Limb (tissue), 2 donors: ENCODE results near the gene TMEM132D.

Experiments used
- DNase-seq, 2 donors: peaks; one replicate each; pipeline ENCODE4 v3.0.0-alpha.2; 2016; ENCODE audit errors: extremely low spot score in 2 of 2

The TMEM132D gene

DNA sequence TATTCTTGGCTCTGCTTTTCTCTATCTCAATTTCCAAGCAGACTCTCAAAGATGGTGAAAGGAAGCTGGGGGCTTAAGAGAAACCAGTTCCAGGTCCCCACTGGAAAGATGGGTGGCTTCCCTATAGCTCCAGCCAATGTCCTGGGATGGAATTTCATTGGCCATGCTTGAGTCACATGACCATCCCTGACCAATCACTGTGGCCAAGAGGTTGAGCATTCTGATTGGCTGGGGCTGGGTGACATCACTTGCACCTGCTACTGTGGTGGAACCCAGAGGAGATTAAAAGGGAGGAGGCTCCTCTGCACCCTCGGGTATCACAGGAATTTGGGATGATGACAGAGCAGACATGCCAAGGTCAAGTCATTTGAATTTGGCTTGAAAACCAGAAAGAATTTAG, 436.5 kb downstream of the TMEM132D start:
- DNase-seq = no peak

DNA sequence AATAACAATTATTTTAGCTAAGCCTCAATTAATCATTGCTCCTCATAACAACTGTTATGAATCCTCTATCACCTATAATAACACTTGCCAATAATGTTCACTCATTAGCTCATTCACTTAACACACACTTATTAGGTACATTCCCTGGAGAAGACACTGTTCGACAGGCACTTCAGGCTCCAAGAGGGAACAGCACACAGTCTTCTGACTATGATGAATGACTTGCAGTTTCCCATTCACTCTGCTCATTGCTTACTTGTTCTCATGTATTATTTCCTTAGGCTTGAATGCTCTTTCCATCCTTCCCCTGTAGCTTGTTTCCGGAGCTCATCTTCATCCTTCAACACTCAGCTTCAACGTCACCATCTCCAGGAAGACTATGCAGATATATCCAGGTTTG, 437.3 kb downstream of the TMEM132D start:
- no peak for DNase-seq

DNA sequence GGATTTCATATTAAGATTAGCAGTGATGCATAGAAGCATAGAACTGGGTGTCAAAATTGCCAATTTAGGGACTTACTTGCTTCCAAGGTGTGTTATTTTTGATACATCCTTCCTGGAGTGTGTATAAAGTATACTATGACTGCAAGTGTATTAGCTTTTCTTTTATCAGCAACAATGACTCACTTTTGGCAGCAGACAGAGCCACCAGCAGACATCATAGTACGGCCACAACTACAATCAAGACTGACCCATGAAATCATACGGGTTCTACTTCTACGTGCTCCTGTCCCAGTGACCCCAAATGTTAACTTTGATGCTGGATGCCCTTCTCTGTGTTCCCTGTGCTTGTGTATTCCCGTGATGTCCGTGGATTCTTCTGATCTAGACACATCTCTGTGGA, 443.9 kb downstream of the TMEM132D start:
- no peak for DNase-seq

DNA sequence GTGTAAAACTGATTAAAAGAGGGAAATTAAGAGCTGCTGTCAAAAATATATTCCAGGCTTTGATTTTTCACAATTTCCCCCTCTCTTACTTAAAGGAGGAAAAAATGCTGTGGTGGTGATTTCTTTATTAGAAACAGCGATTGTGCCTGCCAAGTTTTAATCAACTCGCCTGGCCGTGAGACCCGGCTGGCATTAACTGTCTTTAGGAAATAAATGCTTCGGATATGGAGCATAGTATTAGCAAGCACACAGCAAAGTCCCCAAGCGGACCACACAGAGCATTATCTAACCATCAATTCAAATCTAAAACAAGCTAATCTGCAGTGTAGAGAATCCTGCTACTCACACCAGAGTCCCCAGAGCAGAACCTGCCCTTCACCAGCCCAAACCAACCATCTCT, 457.1 kb downstream of the TMEM132D start:
- no peak for DNase-seq

DNA sequence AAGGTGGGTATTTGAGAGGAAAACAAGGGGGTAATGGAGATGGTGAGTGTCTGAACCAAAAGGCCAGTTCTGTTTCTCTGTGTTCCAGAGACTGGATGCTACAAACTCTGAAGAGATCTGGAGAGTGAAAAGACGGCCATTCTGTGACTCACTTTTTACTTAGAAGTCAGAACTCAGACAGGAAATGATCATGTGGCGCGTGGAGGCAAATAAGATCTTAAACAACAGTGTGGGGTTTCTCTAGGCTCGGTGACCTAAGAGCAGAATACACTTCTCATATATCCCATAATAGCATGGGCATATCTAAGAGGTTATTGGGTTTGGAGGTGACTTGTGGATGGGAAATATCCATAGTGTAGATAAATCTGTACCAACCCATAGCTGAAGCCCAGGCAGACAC, 463.5 kb downstream of the TMEM132D start:
- DNase-seq = no peak

DNA sequence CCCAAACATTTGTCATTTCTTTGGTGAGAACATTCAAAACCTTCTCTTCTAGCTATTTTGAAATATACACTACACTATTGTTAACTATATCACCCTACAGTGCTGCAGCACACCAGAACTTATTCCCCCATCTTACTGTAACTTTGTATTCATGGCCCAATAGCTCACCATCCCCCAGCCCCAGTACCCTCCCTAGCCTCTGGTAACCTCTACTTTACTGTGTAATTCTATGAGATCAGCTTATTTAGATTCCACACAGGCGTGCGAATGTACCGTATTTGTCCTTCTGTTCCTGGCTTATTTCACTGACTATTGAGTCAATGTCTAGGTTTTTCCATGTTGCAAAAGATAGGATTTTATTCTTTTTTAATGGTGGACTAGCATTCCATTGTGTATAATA, 469.0 kb downstream of the TMEM132D start:
- DNase-seq = no peak

DNA sequence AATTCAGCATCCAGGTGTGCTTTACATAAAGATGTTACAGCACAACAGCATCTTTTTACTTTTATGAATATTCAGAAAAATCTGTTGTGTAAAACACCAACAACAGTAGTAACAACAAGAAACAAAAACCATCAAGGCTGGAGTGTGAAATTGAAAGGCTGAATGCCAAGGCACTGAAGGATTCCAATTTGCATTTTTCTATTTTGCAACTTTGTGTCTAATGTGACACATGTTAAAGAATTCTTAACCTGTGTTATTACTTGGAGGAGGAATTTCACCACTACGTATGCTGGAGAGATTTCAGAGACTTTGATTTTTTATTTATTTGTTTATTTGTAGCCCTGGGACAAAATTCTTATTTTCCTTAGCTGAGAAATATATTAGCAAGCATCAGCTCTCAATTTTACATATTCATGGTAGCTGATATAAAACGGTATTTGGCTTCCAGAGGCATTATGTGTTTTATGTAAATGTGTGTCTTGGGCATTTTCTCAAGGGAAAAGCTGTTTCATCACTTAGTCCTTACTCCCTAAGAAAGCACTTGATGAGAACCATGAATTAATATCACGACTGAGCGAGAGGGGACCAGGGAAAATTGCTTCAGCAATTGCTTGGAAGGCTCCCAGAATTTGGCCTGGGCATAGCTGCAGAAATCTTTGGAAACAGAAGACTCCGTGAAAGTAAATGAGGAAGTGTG, 475.4 kb downstream of the TMEM132D start:
- no peak for DNase-seq

DNA sequence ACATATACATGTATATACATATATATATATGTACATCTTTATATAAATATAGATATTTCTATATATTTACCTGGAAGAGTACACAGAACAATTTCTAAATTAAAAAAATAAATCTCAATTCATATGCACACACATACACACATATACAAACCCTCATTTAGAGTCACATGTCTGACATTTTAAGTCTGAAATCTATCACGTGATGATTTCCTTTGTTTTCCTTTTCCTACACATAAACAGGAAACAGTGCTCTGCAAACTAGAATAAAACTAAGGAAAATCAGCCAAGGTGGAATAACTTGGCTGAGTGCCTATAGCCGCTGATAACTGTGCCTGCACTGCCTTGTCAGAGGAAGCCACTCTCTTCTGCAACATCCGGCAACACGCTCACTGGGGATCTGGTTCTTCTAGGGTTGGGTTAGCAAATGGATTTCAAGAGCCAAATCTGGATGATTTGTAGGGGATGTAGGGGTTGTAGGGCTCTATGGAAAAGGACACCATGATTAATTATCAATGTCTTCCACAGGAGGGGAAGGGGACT, 480.7 kb downstream of the TMEM132D start:
- no peak for DNase-seq

DNA sequence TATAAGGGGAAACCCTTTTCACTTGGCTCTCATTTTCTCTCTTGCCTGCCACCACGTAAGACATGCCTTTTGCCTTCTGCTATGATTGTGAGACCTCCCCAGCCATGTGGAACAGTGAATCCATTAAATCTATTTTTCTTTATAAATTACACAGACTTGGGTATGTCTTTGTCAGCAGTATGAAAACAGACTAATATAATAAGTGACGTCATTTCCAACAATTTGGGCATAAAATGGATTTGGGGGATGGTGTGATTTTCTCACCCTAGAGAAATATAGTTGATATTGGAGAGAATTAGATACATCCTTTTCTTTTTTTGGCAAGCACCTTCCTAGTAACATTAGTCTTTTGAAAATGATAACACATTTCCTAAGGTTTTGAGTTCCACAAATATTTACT, 490.5 kb downstream of the TMEM132D start:
- no peak for DNase-seq

DNA sequence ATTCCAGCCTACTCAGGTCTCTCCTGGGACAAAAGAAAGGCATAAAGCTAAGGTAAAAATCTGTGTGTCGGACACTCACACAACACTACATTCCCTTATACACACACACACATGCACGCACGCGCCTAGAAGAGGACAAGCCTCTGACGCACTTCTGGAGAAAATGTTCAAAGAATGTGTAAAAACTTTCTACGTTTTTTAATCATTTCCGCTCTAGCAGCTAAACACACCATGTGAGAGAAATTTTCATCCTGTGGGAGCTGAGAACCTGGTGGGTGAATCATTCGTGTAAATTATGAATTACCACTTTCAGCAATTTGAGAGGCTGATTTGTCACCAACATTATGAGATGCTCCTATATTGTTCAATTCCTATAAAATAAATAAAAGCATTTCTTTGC, 494.5 kb downstream of the TMEM132D start:
- DNase-seq = no peak

DNA sequence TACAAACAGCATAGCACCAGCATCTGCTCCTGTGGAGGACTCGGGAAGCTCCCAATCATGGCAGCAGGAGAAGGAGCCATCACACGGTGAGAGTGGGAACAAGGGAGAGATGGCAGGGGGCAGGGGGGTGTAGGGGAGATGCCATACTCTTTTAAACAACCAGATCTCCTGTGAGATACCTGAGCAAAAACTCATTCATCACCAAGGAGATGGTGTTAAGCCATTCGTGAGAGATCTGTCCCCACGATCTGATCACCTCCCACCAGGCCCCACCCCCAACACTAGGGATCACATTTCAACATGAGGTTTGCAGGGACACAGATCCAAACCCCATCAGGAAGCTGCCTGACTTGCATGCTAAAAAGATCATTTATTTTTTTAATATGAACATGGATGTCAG, 499.3 kb downstream of the TMEM132D start:
- no peak for DNase-seq

DNA sequence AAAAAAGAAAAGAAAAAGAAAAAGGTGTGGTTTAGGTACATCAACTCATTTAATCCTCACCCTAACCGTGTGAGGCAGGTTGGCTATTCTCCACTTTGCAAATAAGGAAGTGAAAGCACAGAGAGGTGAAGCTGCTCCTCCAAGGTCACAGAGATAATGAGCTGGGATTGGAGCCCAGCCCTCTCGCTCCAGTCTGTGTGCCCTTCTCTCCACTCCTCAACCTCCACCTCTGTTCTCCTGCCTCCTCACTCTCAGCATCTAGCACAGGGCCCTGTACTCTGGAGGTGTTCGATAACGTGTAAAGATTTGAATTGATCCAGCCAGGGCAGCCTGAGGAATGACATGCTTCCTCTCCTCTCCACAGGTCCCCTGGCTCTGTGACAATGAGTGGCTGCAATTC, 502.3 kb downstream of the TMEM132D start:
- no peak for DNase-seq

DNA sequence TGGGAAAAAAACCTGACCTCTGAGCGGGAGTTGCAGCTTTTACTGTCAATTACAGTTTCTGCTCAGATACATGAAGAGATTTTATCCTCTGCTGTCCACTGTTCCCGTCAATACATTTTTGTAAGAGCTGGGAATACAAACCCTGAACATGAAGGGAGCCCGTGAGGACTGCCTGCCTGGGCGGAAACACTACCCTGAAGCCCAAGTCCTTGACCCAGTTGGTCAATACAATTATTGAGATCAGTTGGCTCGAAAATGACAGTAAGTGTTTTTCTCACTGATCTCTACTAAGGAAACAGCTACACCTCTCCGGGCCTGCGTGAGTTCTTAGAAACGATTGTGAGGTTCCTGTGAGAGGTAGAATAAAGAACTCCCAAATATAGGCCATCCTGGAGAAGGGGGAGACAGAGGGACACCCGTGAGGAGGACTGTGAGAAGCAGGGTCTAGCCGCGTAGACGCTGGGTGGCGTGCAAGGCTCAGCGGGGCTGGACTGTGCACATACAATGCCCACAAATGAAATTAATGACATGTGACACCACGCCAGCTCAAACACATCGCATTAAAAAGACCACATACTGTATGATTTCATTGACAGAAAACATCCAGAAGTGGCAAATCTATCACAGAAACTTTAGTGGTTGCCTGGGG, 509.5 kb downstream of the TMEM132D start:
- no peak for DNase-seq

DNA sequence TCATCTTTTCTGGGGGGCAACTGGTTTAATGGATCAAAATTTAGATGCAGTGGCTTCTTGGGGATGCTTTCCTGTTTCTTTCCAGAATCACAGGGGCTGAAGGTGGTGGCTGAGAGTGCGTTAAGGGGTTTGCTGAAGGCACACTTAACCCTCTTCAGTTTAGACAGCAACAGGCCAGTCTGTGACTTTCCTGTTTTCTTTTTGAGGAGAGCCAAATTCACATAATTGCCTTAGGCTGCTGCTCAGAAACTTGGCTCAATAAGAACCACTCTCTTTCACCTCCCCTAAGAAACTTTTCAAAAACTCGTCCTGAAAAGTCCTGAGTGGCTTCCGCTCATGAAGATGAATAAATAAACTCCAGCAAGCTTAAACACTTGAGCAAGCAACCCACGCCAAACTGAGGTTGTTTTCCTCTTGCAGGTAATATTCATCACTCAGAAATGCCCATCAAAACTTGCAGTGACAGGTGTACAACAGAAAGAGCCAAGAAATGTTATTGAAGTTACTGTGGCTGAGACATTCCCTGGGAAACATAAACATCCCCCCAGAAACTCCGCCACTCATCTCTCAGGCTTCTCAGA, 510.4 kb downstream of the TMEM132D start:
- no peak for DNase-seq

DNA sequence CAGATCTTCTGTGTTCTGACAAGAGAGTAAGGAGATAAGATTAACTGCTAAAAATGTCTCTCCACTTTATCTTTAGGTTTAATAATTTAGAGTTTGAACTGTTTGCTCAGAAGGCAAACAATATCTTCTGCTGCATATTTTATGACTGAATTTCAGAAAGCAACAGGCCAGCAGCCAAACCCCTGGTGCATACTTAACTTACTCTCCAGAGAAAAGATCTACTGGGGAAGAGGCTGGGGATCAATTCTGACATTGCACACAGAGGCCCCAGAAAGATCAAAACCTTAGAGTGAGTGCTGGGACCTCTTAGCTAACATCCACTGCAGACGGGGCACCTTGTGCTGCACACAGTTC, 518.2 kb downstream of the TMEM132D start:
- DNase-seq = no peak

DNA sequence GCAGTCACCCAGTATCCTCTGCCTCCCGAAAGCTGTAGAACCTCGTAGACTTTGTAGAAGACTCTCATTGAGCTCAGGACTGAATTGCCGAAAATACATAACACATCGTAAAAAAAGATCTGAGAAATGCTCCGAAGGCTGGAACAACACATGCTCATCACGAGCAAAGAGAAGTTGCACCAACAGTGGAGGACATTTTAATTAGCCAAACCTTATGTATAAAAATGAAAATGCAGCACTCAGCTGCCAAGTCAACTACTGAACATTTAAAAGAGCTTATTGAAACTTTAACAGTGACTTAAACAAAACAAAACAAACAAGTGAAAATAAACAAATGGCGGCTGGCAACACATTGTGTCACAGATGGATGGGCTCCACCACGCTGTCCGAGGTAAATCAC, 519.9 kb downstream of the TMEM132D start:
- DNase-seq = no peak

DNA sequence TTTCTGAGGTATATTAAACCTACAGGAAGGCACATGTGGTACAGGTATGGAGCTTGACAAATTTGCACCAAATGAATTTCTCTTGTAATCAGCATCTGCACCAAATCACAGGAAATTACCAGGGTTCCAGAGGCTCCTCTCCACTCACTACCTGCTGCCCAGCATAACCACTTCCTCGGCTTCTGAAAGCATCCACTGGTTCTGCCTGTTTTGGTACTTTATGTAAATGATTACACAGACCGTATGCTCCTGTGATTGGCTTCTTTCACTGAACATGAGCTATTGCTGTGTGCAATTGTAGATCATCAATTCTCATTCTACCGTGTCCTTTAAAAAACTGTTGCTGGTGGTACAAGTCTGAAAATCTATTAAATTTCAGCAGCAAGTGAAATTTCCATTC, 522.1 kb downstream of the TMEM132D start:
- DNase-seq = no peak

DNA sequence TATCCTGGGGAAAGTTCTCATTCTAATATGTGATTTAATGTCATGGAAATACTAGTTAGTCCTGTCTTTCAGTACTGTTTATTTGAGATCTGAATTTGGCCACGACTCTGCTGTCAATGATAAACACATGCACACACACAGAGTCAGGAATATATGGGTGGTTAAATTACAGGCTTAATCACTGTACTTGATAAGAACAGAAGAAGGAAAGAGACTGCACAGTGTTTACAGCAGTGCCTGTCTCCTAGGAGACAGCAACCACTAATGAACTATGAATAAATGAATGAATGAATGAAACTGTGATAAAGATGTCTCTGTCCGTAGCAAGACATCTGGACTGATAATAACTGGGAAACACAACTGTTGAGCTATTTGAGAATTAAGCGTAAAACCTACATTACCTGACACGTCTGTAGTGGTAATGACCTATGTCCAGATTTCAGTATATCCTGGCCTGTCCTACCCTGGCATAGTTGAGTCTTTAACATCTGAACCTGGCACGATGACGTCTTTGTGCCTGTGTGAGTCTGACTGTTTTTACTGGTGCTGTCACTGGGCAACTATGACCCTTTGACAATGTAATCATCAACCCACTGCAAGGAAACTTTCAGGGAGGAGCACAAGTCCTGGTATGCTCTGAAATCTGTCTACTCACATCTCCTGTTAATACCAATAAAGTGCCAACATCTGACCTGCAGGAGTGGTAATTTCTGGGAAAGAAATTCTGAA, 524.6 kb downstream of the TMEM132D start:
- no peak for DNase-seq

DNA sequence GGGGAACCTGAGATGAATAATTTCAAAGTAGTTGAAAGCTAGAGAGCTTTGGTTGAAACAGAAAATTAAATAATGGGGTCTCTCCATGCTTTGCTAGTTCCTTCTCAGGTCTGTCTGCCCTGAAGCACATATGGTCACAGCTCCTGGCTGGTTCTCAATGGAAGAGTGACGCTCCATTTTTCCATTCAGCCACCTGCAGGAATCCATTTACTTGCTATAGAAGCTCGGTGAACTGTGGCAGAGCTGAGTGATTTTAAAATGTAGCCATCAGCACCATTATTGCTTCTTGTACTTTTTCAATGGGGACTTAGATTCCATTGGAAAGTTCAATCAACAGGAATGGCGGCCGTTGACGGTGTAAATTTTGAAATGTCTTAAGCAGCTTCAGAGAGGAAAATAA, 525.3 kb downstream of the TMEM132D start:
- DNase-seq = no peak

DNA sequence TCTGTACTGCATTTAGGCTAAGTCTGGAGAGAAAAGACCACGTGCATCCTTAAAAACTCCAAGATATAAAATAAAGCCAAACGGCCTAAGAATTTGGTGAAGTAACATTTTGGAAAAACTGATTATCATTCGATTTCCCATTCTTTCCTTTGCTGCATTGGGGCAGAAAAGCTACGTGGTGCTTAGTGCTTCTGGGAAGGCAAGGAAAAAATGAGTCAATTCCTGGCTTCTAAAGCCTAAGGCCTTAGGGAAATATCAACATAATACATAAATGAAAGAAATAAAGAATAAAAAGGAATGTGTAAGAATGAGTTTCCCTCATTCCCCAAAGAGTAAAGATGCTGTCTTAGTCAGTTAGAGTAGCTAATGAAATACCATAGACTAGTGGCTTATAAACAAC, 530.1 kb downstream of the TMEM132D start:
- DNase-seq = no peak

DNA sequence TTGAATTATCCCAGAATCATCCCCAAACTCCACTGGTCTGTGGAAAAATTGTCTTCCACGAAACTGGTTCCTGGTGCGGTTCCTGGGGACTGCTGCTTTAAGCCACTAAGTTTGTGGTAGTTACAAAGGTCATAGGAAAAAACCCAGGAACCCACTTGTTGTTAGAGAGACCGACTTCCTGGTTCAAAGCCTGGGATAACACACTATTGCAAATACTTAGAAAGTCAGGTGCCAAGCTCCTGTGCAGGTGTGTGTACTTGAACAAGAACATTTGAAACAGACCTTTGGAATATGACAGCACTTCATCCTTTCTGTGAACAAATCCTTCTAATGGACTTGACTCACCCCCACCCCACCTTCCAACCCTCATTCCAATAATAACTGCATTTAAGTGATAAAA, 530.9 kb downstream of the TMEM132D start:
- DNase-seq = no peak

DNA sequence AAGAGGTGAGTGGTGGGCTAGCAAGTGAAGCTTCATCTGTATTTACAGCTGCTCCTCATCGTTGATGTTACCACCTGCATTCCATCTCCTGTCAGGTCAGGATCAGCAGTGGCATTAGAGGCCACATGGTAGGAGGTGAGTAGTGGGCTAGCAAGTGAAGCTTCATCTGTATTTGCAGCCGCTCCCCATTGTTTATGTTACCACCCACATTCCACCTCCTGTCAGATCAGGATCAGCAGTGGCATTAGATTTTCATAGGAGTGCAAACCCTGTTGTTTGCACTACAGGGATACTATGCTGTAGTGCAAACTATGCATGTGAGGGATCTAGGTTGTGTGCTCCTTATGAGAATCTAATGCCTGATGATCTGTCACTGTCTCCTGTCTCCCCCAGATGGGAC, 531.5 kb downstream of the TMEM132D start:
- DNase-seq = no peak
